ENCODE results near the gene EVL. TPM values are rescaled to one million over a fixed set of nuclear protein-coding genes. Genes with fewer than 3 reads are reported as not detected.
"Not testable (repeated sequence)": the region's sequence is repeated elsewhere in the genome, so short reads cannot be mapped to it uniquely, and the experiment has no call there.

The EVL gene
- total RNA-seq, 2 experiments from 2014 or later, result 340 to 351 TPM

- Mint-ChIP-seq H3K4me1 (ENCODE audit: low read depth) (peaks cover 3% of the 10 kb centered on the region), H3K9me3 (peaks cover 4% of the 10 kb centered on the region), H3K4me3 (no peak overlapping the region), H3K27ac (no peak overlapping the region), H3K36me3 (ENCODE audit: low read depth) (peaks cover 5% of the 10 kb centered on the region), H3K27me3 (peaks cover 16% of the 10 kb centered on the region)
- intact Hi-C loops (cut with micrococcal nuclease), result no loop called here
- TF ChIP-seq, protein P1, sequence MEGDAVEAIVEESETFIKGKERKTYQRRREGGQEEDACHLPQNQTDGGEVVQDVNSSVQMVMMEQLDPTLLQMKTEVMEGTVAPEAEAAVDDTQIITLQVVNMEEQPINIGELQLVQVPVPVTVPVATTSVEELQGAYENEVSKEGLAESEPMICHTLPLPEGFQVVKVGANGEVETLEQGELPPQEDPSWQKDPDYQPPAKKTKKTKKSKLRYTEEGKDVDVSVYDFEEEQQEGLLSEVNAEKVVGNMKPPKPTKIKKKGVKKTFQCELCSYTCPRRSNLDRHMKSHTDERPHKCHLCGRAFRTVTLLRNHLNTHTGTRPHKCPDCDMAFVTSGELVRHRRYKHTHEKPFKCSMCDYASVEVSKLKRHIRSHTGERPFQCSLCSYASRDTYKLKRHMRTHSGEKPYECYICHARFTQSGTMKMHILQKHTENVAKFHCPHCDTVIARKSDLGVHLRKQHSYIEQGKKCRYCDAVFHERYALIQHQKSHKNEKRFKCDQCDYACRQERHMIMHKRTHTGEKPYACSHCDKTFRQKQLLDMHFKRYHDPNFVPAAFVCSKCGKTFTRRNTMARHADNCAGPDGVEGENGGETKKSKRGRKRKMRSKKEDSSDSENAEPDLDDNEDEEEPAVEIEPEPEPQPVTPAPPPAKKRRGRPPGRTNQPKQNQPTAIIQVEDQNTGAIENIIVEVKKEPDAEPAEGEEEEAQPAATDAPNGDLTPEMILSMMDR (IDR thresholded peaks at IDR 0.05), result no peak
- POLR2A ChIA-PET, result interaction anchor here (0.6 to 1.7 kb wide), 5 partner anchors 10 to 1712 kb away, joined by 3 to 6 read pairs (median 3); no protein-coding TSS in a partner anchor
- CTCF ChIA-PET, result interaction anchor here (0.7 to 3.4 kb wide), 10 partner anchors 10 to 426 kb away, joined by 3 to 25 read pairs (median 4); no protein-coding TSS in a partner anchor
- DNase-seq (no peak), ATAC-seq (no peak)
These were observed 91.6 kb downstream of the EVL start for GRCh38 chr14:100156776-100157175.

DNA sequence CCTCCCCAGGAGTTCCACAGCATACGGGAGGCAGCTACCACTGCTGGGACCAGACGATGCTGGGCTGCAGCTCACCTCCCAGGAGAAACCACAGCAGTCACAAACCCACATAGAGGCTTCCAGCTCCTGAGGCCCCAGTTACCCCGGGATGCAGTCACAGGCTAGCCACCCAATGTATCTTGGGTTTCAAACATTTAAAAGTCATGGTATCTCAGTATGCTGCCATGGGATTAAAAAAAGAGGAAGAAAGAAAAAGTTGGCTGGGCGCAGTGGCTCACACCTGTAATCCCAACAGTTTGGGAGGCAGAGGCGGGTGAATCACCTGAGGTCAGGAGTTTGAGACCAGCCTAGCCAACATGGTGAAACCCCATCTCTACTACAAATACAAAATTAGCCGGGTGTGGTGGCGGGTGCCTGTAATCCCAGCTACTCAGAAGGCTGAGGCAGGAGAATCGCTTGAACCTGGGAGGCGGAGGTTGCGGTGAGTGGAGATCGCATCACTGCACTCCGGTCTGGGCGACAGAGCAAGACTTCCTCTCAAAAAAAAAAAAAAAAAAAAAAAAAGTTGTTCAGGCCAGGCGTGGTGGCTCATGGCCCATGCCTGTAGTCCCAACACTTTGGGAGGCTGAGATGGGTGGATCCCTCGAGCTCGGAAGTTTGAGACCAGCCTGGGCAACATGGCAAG, 92.5 kb downstream of the EVL start:
- CTCF ChIA-PET, result interaction anchor here (1.2 to 3.4 kb wide), 6 partner anchors 16 to 176 kb away, joined by 3 to 25 read pairs (median 8); no protein-coding TSS in a partner anchor
- H3K9me3 Mint-ChIP-seq; H3K4me1 Mint-ChIP-seq (ENCODE audit: low read depth); intact Hi-C loops (cut with micrococcal nuclease); H3K27ac Mint-ChIP-seq; ATAC-seq; H3K36me3 Mint-ChIP-seq (ENCODE audit: low read depth); DNase-seq; H3K4me3 Mint-ChIP-seq: not testable (repeated sequence)
- H3K27me3 Mint-ChIP-seq, result peaks cover 16% of the 10 kb centered on the region
- POLR2A ChIA-PET, result interaction anchor here (1.1 to 1.7 kb wide), 2 partner anchors 11 to 15 kb away, joined by 3 to 6 read pairs; no protein-coding TSS in a partner anchor

DNA sequence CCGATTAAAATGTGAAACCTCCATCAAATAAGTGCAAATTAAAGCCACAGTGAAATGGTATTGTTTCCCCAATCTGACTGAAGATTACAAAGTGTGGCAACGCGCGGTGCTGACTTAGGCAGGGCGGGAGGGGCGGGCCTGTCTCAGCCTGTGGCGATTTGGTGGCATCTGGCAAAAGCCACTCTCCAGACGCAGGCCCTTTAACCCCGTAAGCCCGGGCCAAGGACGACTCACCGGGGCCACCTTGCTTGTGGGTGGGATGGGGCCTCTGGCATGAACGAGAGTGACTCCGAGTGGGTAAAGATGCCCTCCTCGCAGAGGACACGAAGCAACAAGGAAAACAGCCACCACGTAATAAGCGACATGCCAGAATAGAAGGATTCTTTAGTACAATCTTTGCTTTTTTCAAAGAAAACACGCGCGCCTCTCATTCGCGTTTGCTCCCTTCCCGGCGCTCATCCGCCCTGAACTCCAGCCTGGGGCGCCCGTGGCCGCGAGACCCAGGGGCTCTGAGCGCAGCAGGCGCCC, 93.4 kb downstream of the EVL start:
- Mint-ChIP-seq H3K4me1 (ENCODE audit: low read depth) (peaks cover 3% of the 10 kb centered on the region), H3K36me3 (ENCODE audit: low read depth) (peaks cover 5% of the 10 kb centered on the region), H3K27ac (no peak overlapping the region), H3K27me3 (peaks cover 16% of the 10 kb centered on the region), H3K4me3 (peak overlapping the region; percentile 56), H3K9me3 (peaks cover 4% of the 10 kb centered on the region)
- ChIA-PET CTCF (interaction anchor here (1.2 to 1.4 kb wide), 2 partner anchors 17 to 51 kb away, joined by 3 to 4 read pairs; no protein-coding TSS in a partner anchor), POLR2A (interaction anchor here (1.0 kb wide), 1 partner anchor 93 kb away, joined by 3 read pairs; the partner anchor contains the start of gene EVL)
- TF ChIP-seq, protein P1 (IDR thresholded peaks at IDR 0.05), result no peak
- DNase-seq, result no peak
- intact Hi-C loops (cut with micrococcal nuclease), result no loop called here
- no peak for ATAC-seq

DNA sequence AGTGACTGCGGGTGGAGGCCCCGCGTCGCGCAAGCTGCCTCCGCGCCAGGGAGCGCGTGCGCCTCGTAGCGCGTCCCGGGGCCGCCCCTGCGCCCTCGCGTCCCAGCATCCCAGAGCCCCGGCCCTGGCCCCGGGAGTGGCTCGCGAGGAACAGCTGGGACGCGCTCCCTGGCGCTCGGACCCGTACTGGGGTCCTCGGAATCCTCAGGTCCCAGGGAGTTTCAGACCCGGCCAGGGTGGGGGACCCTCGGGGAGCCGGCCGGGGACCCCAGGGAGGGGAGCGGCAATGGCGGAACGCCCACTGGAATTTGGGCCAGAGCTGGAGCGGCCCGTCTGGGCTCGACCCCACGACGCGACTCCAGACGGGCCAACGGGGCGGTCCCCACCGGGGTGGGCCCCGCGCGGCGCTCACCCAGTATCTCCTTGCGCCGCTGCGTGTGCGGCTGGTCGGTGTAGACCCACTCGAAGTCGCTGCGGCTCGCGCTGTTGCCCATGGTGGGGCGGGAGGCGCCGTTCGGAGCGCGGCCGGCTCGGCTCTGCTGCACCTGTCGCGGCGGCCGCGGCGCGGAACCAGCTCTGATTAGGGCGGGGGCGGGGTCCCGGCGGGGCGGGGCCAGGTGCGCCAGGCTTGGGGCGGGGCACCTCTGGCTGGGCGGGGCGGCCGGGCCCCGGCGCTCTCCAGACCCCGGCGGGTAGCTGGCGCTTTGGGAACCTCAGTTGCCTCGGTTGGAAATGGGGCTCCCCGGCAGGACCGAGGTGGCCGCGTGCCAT, 94.1 kb downstream of the EVL start, which contains the start of gene DEGS2:
TSS of gene DEGS2 (minus strand) at position 552 of the 771 bp plus-strand sequence. CDS start at position 494, 58 bp downstream.
- TF ChIP-seq, protein P1 (IDR thresholded peaks at IDR 0.05), result no peak
- Mint-ChIP-seq H3K27me3 (peaks cover 16% of the 10 kb centered on the region), H3K4me1 (ENCODE audit: low read depth) (peaks cover 3% of the 10 kb centered on the region), H3K4me3 (peak within 1 kb of the TSS; percentile 69), H3K27ac (no peak within 1 kb of the TSS), H3K36me3 (ENCODE audit: low read depth) (peaks cover 5% of the 10 kb centered on the region), H3K9me3 (peaks cover 4% of the 10 kb centered on the region)
- intact Hi-C loops (cut with micrococcal nuclease), result no loop called here
- ATAC-seq (peak; percentile 88), DNase-seq (peak; percentile 73)
- ChIA-PET CTCF (interaction anchor here (1.2 to 2.0 kb wide), 3 partner anchors 17 to 51 kb away, joined by 3 to 7 read pairs (median 4); no protein-coding TSS in a partner anchor), POLR2A (interaction anchor here (0.8 to 1.0 kb wide), 3 partner anchors 93 to 98 kb away, joined by 3 read pairs; partner anchors contain the start of gene EVL)

Data from activated CD8-positive, alpha-beta T cell treated with anti-CD3 and anti-CD28 coated beads for 36 hours (primary cell).